ENCODE measurements around the gene CENPH.
"Not testable (repeated sequence)": the region's sequence is repeated elsewhere in the genome, so short reads cannot be mapped to it uniquely, and the experiment has no call there.

CENPH gene

DNA sequence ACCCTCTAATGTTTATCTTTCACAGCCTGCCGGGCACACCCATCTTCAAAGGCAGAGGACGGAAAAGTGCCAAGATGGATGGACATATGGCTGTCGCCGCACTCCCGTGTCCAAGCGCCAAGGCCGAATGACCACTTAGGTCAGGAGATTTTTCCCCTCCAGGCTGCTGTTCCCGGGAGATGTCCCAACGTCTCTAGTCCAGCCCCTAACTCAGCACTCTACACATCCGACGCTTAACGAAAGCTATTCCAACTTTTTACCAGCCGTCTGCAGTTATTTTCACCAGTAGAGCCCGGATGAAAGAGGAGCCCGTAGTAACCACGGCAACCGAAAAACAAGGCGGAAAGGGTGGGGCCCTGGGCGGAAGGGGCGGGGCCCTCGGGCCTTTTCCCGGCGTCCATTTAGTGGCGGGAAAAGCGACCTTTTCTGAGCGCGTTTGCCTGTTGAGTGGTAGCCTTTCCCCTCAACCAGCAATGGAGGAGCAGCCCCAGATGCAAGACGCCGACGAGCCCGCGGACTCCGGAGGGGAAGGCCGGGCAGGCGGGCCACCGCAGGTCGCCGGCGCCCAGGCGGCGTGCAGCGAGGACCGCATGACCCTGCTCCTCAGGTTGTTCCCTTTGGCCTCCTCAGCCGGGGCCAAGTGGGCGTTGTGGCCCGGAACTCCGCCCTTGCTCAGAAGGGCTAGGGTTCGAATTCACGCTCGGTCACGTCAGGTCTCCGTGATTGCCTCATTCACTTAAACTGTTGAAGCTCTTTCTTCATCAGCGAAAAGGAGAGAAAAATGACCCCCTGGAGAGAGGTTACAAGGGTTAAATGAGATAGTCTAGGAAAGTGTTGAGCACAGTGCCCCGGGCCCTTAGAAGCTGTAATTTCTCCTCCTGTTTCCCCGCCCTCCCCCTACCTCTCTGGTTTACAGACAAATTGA, at the start of gene CENPH:
Gene CENPH (plus strand): TSS at position 422 of the 925 bp plus-strand sequence. CDS start 52 bp downstream, at position 474.
- in situ Hi-C loops (cut with MboI; ENCODE audit: low sequenced_read_pairs), result no loop called here

DNA sequence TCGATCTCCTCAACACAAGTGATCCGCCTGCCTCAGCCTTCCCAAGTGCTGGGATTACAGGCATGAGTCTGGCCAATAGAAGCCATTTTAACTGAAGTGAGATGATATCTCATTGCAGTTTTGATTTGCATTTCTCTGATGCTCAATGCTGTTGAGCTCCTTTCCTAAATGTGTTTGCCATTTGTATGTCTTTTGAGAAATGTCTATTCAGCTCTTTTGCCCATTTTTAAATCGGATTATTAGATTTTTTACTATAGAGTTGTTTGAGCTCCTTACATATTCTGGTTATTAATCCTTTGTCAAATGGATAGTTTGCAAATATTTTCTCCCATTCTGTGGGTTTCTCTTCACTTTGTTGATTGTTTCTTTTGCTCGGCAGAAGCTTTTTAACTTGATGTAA, 49.1 kb upstream of the CENPH start:
- in situ Hi-C loops (cut with MboI; ENCODE audit: low sequenced_read_pairs), result not testable (repeated sequence)

- in situ Hi-C loops (cut with MboI; ENCODE audit: low sequenced_read_pairs), result no loop called here
These were observed 48.6 kb upstream of the CENPH start for GRCh38 chr5:69140827-69141226.

- in situ Hi-C loops (cut with MboI; ENCODE audit: low sequenced_read_pairs), result not testable (repeated sequence)
These were observed 40.8 kb upstream of the CENPH start for GRCh38 chr5:69148576-69148975.

- in situ Hi-C loops (cut with MboI; ENCODE audit: low sequenced_read_pairs), result no loop called here
These were observed 40.3 kb upstream of the CENPH start for GRCh38 chr5:69148981-69149675.

GRCh38 chr5:69149676-69150010, 39.7 kb upstream of the CENPH start:
- in situ Hi-C loops (cut with MboI; ENCODE audit: low sequenced_read_pairs), result no loop called here

DNA sequence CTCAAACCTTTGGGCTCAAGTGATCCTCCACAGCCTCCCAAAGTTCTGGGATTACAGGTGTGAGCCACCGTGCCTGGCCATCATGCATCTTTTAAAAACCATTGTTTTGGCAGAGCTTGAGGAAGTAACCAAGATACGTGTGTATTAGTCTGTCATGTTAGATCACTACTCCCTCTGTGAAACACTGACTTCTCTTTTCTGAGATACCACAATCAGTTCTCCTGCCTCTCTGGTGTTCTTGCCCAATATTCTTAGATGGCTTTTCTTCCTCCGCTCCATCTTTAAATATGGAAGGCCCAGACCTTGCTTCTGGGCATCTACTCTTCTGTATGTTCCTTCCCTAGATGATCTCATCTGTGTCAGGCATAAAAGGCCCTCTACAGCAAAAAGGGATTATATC, 36.7 kb upstream of the CENPH start:
- in situ Hi-C loops (cut with MboI; ENCODE audit: low sequenced_read_pairs), result no loop called here

- in situ Hi-C loops (cut with MboI; ENCODE audit: low sequenced_read_pairs), result no loop called here
These were observed 32.9 kb upstream of the CENPH start for GRCh38 chr5:69156456-69156855.

DNA sequence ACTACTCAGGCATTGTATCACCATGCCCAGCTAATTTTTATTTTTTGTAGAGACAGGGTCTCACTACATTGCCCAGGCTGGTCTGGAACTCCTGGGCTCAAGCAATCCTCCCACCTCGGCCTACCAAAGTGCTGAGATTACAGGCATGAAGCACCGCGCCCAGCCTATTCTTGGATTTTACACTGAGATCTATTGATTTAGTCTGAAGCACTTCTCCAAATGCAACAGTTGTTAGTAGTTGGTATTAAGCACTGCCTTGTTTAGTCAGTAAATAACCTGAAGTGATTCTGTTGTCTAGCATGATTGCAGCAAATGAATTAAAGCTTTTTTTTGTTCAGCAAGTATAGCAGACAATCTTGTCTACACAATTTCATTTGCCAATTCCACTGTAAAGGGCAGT, 31.3 kb upstream of the CENPH start:
- in situ Hi-C loops (cut with MboI; ENCODE audit: low sequenced_read_pairs), result no loop called here

DNA sequence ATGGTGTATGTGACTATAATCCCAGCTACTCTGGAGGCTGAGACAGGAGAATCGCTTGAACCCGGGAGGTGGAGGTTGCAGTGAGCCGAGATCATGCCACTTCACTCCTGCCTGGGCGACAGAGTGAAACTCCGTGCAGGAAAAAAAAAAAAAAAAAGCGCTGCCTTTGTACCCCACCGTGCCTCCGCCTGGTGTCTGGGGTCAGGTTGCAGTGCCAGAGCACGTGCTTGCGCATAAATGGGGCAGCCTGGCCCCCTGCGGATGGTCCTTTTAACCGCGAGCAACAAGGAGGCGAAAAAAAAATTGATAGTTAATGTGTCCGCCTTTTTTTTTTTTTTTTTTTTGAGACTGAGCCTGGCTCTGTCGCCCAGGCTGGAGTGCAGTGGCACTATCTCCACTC, 28.7 kb upstream of the CENPH start:
- in situ Hi-C loops (cut with MboI; ENCODE audit: low sequenced_read_pairs), result no loop called here

- in situ Hi-C loops (cut with MboI; ENCODE audit: low sequenced_read_pairs), result no loop called here
These were observed 22.5 kb upstream of the CENPH start, which contains the start of gene CCNB1 for GRCh38 chr5:69166686-69167492. TSS of gene CCNB1 (plus strand) at chr5:69167150. CDS start at chr5:69167263, 113 bp downstream.

GRCh38 chr5:69167493-69167855, 21.9 kb upstream of the CENPH start:
- in situ Hi-C loops (cut with MboI; ENCODE audit: low sequenced_read_pairs), result no loop called here

DNA sequence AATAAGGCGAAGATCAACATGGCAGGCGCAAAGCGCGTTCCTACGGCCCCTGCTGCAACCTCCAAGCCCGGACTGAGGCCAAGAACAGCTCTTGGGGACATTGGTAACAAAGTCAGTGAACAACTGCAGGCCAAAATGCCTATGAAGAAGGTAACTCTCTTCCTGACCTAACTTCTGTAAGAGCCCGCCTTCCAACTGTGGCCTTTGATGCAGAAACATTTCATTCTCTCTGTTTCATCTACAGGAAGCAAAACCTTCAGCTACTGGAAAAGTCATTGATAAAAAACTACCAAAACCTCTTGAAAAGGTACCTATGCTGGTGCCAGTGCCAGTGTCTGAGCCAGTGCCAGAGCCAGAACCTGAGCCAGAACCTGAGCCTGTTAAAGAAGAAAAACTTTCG, 21.5 kb upstream of the CENPH start:
- in situ Hi-C loops (cut with MboI; ENCODE audit: low sequenced_read_pairs), result no loop called here

DNA sequence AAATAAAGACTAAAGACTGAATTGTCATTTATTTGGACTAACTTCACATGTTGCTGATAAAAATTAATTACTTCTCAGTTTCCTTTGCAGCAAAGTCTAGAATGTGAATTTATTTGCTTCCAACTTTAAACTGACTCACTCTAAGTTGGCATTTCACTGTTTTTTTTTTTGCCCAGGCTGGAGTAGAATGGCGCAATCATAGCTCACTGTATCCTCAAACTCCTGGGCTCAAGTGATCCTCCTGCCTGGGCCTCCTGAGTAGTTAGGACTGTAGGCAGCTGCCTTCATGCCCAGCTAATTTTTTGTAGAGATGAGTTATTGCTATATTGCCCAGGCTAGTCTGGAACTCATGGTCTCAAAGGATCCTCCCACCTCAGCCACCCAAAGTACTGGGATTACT, 18.9 kb upstream of the CENPH start:
- in situ Hi-C loops (cut with MboI; ENCODE audit: low sequenced_read_pairs), result no loop called here

DNA sequence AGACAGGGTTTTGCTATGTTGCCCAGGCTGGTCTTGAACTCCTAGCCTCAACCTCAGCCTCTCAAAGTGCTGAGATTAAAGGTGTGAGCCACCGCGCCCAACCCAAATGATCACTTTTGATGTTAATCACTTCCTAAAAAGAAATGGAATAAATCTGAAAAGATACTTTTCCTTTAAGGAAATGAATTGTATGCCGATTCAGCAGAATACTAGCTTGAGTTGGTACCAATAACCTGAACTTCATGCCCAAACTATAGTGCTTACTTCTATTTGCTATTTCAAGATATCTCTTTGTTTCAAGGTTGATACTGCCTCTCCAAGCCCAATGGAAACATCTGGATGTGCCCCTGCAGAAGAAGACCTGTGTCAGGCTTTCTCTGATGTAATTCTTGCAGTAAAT, 18.4 kb upstream of the CENPH start:
- in situ Hi-C loops (cut with MboI; ENCODE audit: low sequenced_read_pairs), result no loop called here

GRCh38 chr5:69181659-69182293, 7.6 kb upstream of the CENPH start:
- in situ Hi-C loops (cut with MboI; ENCODE audit: low sequenced_read_pairs), result not testable (repeated sequence)

DNA sequence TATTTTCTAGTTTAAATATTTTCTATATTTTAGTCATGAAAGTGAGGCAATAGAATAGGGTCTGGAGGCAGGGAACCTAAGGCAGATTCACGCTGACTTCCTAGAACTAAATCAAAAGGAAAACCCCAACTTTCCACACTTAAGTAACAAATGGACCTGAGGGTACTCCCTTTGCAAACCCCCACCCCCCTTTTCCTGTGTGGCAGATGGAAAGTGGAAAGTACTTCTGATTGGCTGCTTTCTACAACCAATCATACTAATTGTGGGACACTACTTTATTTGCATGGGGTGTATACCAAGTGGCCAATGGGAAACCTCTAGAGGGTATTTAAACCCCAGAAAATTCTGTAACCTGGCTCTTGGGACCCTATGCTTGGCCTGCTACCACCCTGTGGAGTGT, 4.8 kb upstream of the CENPH start:
- in situ Hi-C loops (cut with MboI; ENCODE audit: low sequenced_read_pairs), result no loop called here

- in situ Hi-C loops (cut with MboI; ENCODE audit: low sequenced_read_pairs), result no loop called here
These were observed 2.0 kb upstream of the CENPH start for GRCh38 chr5:69187342-69187741.

- in situ Hi-C loops (cut with MboI; ENCODE audit: low sequenced_read_pairs), result no loop called here
These were observed 597 bp upstream of the CENPH start for GRCh38 chr5:69188811-69189161.

GRCh38 chr5:69202497-69202896, 13.1 kb downstream of the CENPH start:
- in situ Hi-C loops (cut with MboI; ENCODE audit: low sequenced_read_pairs), result no loop called here

Measured in HL-60/S4 treated with retinoic acid at 250 ng/mL for 4 days and 3 days (cell line).